ENCODE results near the gene NINL.
"Not testable (repeated sequence)": the region's sequence is repeated elsewhere in the genome, so short reads cannot be mapped to it uniquely, and the experiment has no call there.

The NINL gene

DNA sequence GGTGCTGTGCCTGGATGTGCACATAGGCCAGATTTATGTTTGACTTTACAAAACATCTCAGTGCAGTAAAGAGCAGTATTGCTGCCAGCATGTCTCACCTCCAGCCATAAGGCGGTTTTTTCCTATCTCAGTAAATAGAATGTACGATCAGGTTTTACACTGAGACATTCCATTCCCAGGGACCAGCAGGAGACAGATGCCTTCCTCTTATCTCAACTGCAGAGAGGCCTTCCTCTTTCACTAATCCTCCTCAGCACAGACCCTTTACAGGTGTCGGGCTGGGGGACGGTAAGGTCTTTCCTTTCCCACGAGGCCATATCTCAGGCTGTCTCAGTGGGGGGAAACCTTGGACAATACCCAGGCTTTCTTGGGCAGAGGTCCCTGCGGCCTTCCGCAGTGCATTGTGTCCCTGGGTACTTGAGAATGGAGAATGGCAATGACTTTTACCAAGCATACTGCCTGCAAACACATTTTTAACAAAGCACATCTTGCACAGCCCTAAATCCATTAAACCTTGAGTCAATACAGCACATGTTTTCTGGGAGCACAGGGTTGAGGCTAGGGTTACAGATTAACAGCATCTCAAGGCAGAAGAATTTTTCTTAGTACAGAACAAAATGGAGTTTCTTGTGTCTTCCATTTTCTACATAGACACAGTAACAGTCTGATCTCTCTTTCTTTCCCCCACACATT is 34.5 kb downstream of the NINL start:
- not testable (repeated sequence) for DNase-seq

GRCh38 chr20:25549843-25550477 is 35.4 kb downstream of the NINL start:
- no peak for DNase-seq

DNA sequence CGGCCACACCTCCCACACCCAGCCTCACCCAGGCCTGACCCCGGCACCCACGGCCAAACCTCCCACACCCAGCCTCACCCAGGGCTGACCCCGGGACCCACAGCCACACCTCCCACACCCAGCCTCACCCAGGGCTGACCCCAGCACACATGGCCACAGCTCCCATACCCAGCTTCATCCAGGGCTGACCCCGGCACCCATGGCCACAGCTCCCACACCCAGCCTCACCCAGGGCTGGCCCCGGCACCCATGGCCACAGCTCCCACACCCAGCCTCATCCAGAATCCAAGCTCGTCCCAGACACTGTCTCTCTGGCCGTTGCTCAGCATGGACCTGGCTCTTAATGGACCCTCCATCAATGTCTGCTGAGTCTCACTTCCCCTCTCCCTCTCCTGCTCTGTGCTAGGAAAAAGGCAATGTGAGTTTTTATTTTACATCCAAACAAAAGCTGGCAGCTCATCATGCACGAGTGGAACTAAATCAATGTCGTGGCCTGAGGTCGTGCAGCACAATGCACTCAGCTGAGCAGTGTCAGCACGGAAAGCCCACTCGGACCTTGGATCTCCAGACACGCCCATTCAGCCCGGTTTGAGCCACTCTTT is 36.1 kb downstream of the NINL start:
- no peak for DNase-seq

DNA sequence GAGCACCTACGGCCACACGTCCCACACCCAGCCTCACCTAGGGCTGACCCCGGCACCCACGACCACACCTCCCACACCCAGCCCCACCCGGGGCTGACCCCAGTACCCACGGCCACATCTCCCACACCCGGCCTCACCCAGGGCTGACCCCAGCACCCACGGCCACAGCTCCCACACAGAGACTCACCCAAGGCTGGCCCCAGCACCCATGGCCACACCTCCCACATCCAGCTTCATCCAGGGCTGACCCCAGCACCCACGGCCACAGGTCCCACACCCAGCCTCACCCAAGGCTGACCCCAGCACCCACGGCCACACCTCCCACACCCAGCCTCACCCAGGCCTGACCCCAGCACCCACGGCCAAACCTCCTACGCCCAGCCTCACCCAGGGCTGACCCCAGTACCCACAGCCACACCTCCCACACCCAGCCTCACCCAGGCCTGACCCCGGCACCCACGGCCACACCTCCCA is 36.7 kb downstream of the NINL start:
- DNase-seq = no peak

DNA sequence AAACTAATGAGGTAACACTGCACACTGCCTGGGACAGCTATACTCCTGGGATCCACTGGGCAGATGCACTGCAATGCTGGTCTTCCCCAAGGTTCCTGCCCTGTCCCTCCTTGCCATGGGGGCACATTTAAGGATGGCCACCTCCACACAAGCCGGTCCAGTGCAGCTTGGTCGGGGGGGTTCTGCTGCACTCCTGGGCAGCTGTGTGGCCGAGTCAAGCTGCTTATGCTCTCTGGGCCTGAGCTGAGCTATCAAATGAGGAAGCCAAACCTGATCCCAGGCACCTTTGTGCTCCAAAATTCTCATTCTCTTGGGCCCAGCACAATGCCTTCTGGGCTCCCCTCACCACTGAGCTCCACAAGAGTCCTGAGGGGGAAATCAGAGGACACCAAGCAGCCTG is 37.3 kb downstream of the NINL start:
- DNase-seq = no peak

- DNase-seq = no peak
Observed at GRCh38 chr20:25547063-25547462, 38.3 kb downstream of the NINL start.

DNA sequence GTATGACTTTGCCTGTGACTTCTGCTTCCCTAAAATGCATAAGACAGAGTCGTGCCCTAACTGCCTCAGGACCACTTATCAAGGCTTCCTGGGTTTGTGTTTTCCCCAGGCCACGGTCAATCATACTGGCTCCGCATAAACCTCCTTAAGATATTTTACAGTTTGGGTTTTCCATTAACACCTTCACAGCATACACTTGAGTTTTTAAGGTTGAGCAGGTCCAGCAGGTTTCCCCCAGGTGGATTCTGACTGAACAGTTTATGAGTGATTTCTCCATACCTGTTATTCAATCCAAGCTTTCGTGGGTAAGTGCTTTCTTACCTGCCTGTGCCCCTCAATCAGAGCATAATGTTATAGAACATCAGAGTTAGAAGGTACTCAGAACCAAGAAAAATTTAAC is 39.3 kb downstream of the NINL start:
- DNase-seq = no peak

DNA sequence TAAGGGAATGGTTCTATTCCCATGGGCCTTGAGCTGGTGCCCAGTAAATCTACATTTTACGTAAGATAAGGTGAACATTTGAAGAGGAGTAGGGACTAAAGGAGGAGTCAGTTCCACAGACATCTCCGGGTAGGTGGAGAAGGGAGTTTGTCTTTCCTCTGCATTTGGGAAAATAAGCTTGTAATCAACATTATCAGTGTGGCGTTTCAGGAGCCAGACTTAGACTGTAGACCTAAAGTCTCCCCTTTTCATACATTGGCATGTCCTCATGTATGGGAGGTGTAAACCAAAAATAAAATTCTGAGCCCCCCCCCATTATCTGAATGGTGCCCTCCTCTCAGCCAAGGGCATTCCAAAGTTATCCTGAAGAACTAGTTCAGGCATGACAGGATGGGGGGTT is 40.2 kb downstream of the NINL start:
- no peak for DNase-seq

- DNase-seq = no peak
Observed at GRCh38 chr20:25544734-25545133, 40.6 kb downstream of the NINL start.

DNA sequence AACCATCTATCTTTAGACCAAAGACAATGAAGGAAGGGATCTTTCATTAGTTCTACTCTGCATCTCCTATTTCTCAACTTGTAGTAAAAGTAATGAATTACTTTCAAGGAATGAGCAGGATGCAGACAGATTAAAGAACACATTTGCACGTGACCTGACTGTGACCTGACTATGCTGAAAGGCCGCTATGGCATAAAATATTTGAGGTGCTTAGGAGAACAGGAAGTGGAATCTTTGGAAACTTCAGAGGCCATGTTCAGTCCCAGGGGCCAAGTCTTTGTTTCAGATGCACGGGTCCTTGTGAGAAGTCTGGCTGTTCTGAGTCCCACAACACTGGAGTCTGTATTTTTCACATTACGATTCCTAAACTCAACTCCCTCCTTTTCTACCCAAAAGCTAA is 41.0 kb downstream of the NINL start:
- no peak for DNase-seq

DNA sequence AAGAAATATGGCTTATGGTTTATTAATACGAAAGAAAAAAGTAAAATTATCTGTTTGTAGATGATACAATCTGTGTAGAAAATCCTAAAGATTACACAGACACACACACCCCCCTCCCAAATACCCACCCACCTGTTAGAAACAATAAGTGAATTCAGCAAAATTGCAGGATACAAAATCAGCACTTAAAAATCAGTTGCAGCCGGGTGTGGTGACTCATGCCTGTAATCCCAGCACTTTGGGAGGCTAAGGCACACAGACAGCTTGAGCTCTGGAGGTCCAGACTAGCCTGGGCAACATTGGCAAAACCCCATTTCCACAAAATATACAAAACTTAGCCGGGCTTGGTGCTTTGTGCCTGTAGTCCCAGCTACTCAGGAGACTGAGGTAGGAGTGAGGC is 42.3 kb downstream of the NINL start:
- DNase-seq = no peak

DNA sequence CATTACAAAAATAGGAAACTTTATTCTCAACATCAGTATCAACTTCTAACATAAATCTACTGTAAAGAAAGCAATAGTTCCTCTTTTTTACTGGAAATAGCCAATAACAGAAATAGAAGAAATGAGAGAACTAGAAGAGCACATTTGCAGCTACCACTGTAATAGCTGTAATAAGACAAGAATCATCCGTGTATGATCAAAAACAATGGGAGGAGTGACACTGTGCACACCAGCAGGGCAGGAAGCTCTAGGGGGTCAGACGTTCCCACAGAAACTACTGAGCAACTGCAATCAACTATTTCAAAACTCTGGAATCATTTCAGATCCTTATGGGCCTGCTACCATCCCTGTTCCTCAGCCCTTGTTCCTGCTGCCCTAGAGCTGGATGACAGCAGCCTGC is 43.7 kb downstream of the NINL start:
- no peak for DNase-seq

DNA sequence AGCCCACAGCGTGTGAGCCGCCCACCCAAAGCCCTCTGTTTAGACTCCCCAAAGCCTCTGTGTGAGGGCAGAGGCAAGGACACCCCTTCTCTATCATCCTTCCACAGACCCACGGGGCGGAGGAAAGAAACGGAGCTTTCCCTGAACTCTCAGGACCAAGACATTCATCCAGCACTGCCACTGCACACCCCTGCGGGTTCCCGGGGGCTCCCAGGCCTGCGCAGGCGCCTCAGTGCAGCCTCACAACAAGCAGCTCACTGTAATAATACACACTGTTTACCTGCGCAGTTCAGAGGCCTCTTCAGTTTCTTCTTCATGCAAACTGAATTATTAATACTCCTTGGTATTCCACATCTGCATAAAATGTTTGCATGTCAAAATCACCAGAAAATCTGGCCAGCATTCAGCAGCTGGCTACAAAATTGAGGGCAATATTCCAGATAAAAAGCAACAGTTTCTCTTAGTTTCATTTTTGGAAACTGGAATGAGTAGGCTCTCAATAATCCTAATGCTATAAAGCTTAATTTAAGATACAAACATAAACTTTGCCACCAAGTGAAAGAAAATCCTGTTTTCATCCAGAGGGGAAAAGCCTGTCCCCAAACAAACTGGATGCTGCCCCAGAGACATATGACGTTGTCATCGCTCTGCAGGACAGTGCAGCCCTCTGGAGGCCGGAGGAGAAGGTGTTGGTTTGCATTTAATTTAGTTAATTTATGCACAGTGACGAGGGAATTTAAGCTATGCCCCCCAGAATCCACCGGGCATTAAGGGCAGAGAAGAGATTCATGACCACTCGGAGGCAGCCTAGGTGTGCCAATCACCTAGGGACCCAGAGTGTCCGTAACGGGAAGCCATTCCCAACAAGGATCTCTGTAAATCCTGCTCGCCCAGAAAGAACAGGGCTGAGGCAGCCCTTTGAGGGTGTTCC is 45.3 kb downstream of the NINL start:
- DNase-seq = no peak

- DNase-seq = no peak
Observed at GRCh38 chr20:25538838-25539665, 46.3 kb downstream of the NINL start.

- DNase-seq = no peak
Observed at GRCh38 chr20:25537890-25538289, 47.4 kb downstream of the NINL start.

- DNase-seq = no peak
Observed at GRCh38 chr20:25535762-25536161, 49.6 kb downstream of the NINL start.

GRCh38 chr20:25534845-25535244 is 50.5 kb downstream of the NINL start:
- no peak for DNase-seq

DNA sequence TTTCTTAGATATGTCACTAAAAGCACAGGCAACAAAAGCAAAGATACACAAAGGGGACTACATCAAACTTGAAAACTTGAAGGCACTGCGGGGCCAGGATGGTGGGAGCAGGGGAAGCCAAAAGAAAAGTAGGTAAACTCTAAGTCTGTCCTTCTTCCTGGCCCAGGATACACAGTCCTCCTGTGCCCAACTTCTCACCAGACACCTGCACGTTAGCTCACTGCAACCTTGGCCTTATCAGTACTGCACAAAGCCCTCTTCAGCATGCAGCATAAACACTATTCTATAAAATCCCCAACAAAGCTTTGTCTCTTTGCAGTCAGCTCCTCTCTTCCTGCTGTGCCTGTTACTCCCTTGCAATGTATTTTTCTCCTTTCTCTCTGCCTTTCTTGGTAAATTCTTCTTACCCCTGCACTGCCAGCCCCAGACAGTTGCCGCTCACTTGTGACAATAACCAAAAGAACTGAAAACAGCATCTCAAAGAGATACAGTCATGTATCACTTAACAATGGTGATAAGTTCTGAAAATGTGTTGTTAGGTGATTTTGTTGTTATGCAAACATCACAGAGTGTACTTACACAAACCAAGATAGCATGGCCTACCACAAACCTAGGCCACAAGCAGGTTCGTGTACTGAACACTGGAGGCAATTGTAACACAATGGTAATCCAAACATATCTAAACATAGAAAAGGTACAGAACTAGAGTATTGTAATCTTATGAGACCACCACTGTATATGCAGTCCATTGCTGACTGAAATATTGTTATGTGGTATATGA is 51.2 kb downstream of the NINL start:
- no peak for DNase-seq

- DNase-seq = no peak
Observed at GRCh38 chr20:25532971-25533391, 52.4 kb downstream of the NINL start.

DNA sequence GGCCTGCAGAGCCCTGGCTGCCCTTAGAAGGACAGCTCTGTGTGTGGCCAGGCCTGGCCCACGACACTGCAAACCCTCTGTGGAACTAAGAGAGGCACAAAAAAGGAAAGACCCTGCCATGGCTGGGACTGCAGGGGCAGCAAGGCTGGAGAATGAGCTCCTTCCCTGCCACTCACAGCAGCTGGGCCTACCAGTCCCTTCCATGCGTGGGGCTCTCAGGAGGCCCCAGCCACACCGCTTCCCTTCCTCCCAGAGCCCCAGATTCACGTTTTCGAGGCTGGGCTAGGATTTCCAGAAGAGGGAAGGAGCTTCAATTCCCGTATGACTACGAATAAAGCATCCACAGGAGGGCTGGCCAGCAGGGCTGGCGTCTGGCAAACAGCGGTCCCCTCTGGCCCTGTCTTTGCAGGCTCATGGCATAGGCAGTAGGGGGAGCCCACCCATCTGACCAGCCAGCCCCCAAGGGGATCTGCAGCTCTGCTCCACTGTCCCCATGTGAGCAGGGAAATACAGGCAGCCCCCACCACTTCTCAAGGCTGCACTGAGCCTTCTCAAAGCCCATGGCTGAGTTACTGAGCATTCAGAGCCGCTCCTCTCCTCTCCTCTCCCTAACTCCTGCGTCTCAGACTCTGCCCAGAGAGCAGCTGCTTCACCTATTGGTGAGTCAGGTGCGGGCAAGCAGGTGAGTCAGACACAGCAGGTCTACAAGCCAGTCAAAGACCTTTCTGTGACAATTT is 53.1 kb downstream of the NINL start:
- DNase-seq = no peak

Measured in CD4-positive, alpha-beta T cell treated with Interleukin-4 for 4 hours (primary cell).